Left ventricle myocardium inferior (tissue), 1 donor: ENCODE measurements around the gene NAB2. TPM values are rescaled to one million over a fixed set of nuclear protein-coding genes. Genes with fewer than 3 reads are reported as not detected.

ENCODE experiments used
- DNase-seq: peaks from one replicate; pipeline ENCODE4 v3.0.0-alpha.2; 2020
- H3K27ac ChIP-seq: fragments of 200-600 bp; replicated peaks from 2 replicates; pipeline ENCODE4 v1.8.0; 2021
- H3K27me3 ChIP-seq: fragments of 200-600 bp; 2 replicates; pipeline ENCODE4 v1.8.0; 2021; ENCODE audit warnings: low read depth
- H3K36me3 ChIP-seq: fragments of 200-600 bp; 2 replicates; pipeline ENCODE4 v1.8.0; 2021
- H3K4me1 ChIP-seq: fragments of 200-600 bp; 2 replicates; pipeline ENCODE4 v1.8.0; 2021
- H3K4me3 ChIP-seq: fragments of 200-600 bp; 2 replicates; pipeline ENCODE4 v1.8.0; 2021; ENCODE audit warnings: mild to moderate bottlenecking, moderate library complexity
- H3K9me3 ChIP-seq: fragments of 200-600 bp; replicated peaks from 2 replicates; pipeline ENCODE4 v1.8.0; 2021
- CTCF ChIP-seq: fragments of 200-600 bp; IDR thresholded peaks from 2 replicates; pipeline ENCODE4 v1.8.0; 2021; ENCODE audit warnings: antibody characterized with exemption, mild to moderate bottlenecking, borderline replicate concordance
- intact Hi-C: fragments of 100-400 bp; cut with micrococcal nuclease; formaldehyde crosslinking; loops from one replicate; pipeline ENCODE4 v1.11.0; 2022
- long read RNA-seq: library from polyadenylated mRNA; unstranded; transcript quantifications from one replicate; pipeline ENCODE4 v2.0.0, GENCODE V29; 2021
- total RNA-seq: library from RNA; stranded (reverse); fragmentation: NEBNext Ultra II Directional; extraction: Animal tissue kit (Norgen Biotek cat#: 25700); gene quantifications from one replicate; pipeline ENCODE4 v1.2.1, GENCODE V29; 2021
- donor health status: DM: no; HTN: yes; CAD: no; lungs with severe emphysema.

The NAB2 gene, protein sequence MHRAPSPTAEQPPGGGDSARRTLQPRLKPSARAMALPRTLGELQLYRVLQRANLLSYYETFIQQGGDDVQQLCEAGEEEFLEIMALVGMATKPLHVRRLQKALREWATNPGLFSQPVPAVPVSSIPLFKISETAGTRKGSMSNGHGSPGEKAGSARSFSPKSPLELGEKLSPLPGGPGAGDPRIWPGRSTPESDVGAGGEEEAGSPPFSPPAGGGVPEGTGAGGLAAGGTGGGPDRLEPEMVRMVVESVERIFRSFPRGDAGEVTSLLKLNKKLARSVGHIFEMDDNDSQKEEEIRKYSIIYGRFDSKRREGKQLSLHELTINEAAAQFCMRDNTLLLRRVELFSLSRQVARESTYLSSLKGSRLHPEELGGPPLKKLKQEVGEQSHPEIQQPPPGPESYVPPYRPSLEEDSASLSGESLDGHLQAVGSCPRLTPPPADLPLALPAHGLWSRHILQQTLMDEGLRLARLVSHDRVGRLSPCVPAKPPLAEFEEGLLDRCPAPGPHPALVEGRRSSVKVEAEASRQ
- 10.1 TPM for total RNA-seq
- long read RNA-seq, transcript NAB2-201 (7 exons, 2,711 nt): major isoform, 7 of 12 reads
- long read RNA-seq, partial matches to known transcripts: 2 of 12 reads
- long read RNA-seq, other reads (novel, unspliced or antisense): 1 of 12 reads

DNA sequence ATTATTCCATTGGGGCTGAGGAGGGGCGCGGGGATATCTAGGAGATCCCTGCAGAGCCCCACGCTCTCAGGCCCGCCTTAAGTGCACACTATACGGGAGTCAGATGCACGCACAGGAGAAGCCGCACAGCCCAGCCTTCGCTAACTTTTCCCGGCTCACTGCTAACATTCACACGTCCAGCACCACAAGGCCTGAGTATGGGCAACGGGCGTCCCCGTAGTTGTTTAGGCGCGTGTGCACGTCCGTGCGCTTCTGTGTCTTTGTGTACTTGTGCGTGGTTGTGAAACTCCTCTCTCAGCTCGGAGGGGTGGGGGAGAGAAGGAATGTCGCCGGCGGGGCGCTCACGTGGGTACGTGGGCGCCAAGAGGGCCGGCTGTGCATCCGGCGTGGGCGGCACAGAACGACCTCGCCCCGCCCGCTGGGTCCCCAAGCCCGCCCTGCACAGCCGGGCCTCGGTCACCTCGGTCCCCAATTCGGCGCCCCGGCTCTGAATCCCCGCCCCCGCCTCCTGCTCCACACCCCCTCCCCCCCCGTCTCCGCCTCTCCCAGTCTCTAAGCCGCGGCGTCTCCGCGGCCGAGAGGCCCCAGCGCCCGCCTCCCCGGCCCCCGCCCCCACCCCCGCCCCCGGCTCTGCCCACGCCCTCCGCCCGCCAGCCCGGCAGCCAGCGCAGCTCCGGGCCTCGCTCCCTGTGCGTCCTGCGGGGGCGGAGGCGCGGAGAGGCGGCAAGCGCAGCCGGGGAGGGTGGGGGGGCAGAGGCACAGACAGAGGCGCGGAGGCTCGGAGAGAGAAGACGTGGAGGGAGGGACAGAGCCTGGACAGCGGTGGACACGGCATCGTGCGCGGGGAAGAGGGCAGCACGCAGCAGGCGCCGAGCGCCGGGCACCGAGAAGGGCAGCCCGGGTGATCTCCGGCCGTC is at the start of gene NAB2:
TSS of gene NAB2 (plus strand) at position 761 of the 917 bp plus-strand sequence. CDS start 158 bp downstream, outside the sequence.
- Histone ChIP-seq H3K4me1 (peaks cover 75% of the 10 kb centered on the region), H3K27ac (peak within 1 kb of the TSS; percentile 100)
- intact Hi-C loops: no loop called here

GRCh38 chr12:57040211-57040610 is 48.7 kb upstream of the NAB2 start:
- Histone ChIP-seq H3K4me3 (no peak overlapping the region), H3K9me3 (no peaks in the 10 kb centered on the region), H3K27me3 (peaks cover 29% of the 10 kb centered on the region), H3K27ac (no peak overlapping the region), H3K36me3 (no peaks in the 10 kb centered on the region), H3K4me1 (no peaks in the 10 kb centered on the region)
- TF ChIP-seq CTCF: no peak
- intact Hi-C loops: no loop called here
- no peak for DNase-seq

More for the DNA sequence above, at the start of gene NAB2:
- Histone ChIP-seq H3K4me3 (peak within 1 kb of the TSS; percentile 95), H3K27me3 (no peaks in the 10 kb centered on the region), H3K9me3 (no peaks in the 10 kb centered on the region), H3K36me3 (peaks cover 29% of the 10 kb centered on the region)
- TF ChIP-seq CTCF: no peak
- DNase-seq: peak; percentile 98

DNA sequence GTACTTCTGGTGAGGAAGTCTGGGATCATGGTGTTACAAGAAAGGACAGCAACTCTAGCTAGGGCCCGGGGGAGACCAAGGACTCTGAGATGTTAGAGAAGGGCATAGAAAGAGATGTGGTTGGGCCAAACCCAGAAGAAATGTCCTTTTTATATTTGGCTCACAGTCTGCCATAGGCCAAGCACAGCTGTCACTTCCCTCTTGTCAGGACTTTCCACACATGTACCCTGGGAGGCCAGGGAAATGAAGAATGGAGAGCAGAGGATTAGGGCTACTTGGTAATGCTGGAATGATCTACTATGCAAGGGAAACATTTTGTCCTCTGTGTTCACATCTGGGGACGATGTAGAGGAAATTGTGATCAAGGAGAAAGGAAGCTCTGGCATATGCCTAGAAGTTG is 48.2 kb upstream of the NAB2 start:
- Histone ChIP-seq H3K4me3 (no peak overlapping the region), H3K27ac (no peak overlapping the region), H3K27me3 (peaks cover 34% of the 10 kb centered on the region), H3K4me1 (no peaks in the 10 kb centered on the region), H3K9me3 (no peaks in the 10 kb centered on the region), H3K36me3 (no peaks in the 10 kb centered on the region)
- no peak for TF ChIP-seq CTCF
- intact Hi-C loops: no loop called here
- no peak for DNase-seq

DNA sequence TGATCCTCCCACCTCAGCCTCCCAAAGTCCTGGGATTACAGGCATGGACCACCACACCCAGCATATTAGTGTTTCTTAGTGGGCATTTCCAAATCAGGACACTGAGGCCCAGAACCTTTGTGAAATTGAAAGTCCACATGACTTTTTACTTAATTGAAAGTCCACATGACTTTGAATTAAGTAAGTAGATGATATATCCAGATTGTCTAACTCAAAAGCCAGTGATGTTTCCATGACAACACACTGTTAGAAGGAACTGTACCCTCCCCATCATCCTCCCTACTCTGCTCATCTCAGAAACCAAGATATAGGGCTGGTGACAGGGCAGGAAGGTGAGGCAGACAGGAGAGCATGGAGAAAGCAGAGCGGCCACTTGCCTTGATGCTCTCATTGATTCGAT is 46.2 kb upstream of the NAB2 start:
- Histone ChIP-seq H3K4me1 (no peaks in the 10 kb centered on the region), H3K27ac (no peak overlapping the region), H3K4me3 (no peak overlapping the region), H3K9me3 (no peaks in the 10 kb centered on the region), H3K36me3 (no peaks in the 10 kb centered on the region), H3K27me3 (peaks cover 53% of the 10 kb centered on the region)
- TF ChIP-seq CTCF: no peak
- intact Hi-C loops: no loop called here
- no peak for DNase-seq

DNA sequence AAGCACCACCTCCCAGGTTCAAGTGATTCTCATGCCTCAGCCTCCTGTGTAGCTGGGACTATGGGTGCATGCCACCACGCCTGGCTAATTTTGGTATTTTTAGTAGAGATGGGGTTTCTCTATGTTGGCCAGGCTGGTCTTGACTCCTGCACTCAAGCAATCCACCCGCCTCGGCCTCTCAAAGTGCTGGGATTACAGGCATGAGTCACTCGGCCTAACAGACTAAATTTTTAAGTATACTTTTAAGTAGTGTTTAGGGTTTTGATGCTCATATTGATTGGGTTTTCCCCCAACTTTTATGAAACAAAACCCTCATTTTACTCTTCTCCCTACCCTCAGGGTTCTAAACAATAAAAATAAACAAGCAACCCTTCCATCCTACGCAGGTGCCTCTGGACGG is 44.4 kb upstream of the NAB2 start:
- peaks cover 61% of the 10 kb centered on the region for H3K27me3 ChIP-seq
- TF ChIP-seq CTCF: no peak
- intact Hi-C loops: no loop called here

More for the DNA sequence above, 44.4 kb upstream of the NAB2 start:
- no peak overlapping the region for H3K27ac ChIP-seq
- H3K9me3 ChIP-seq: no peaks in the 10 kb centered on the region
- H3K4me3 ChIP-seq: no peak overlapping the region
- H3K4me1 ChIP-seq: no peaks in the 10 kb centered on the region
- no peak for DNase-seq
- H3K36me3 ChIP-seq: no peaks in the 10 kb centered on the region
